Measurements from ENCODE around the gene CDC42BPB.

- TF ChIP-seq CTCF (conservative IDR thresholded peaks at IDR 0.05 in 1 of 2, IDR thresholded peaks at IDR 0.05 in 1 of 2; ENCODE audit: low read depth in 1 of 2, low read length in 2 of 2) (no peak), EZH2 (IDR thresholded peaks at IDR 0.05; ENCODE audit: low read length, missing control alignments) (no peak)
These were observed 150.6 kb downstream of the CDC42BPB start for GRCh38 chr14:102906616-102907302.

All from fibroblast of lung (primary cell).